ENCODE data around the gene GLTP.
"Not testable (repeated sequence)": the region's sequence is repeated elsewhere in the genome, so short reads cannot be mapped to it uniquely, and the experiment has no call there.

Gene GLTP
- 51.1 to 58.3 reads per million in 2 experiments for total RNA-seq

GRCh38 chr12:109880043-109880931, at the start of gene GLTP:
TSS of gene GLTP (minus strand) at chr12:109880541. CDS start at chr12:109880374, 167 bp downstream.
- DNase-seq (ENCODE audit: low read depth) = peak; percentile 83

DNA sequence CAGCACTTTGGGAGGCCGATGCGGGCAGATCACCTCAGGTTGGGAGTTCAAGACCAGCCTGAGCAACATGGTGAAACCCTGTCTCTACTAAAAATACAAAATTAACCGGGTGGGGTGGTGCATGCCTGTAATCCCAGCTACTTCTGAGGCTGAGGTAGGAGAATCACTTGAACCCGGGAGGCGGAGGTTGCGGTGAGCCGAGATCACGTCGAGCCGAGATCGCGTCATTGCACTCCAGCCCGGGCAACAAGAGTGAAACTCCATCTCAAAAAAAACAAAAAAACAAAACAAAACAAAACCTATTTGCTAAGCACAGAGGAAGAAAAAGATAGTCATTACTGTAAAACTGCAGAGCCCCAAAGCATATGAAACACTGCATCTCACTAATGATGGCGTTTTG, 49.0 kb upstream of the GLTP start:
- not testable (repeated sequence) for DNase-seq (ENCODE audit: low read depth)

DNA sequence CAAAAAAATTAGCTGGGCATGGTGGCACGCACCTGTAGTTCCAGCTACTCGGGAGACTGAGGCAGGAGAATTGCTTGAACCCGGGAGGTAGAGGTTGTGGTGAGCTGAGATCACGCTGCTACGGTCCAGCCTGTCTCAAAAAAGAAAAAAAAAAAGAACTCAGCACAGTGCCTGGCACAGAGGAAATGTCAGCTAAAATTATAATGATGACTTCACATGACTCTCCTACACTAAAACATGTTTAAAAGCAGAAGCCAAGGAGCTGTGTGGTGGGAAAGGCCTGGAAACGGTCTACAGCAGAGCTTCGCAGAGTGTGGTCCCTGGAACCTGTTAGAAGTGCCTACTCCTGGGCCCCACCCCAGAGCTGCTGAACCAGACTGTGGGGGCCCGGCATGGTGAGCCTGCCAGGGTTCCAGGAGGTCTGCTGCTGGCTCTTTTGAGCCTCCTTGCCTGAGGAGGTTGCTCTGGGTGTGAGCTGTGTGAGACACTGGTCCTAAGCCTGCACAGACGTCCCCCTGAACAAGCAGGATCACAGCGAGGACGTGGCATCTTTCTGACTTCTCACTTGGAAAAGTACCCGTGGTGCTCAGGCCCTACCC, 47.8 kb upstream of the GLTP start:
- DNase-seq (ENCODE audit: low read depth) = no peak

- DNase-seq (ENCODE audit: low read depth) = peak; percentile 17
These were observed 47.3 kb upstream of the GLTP start for GRCh38 chr12:109927622-109928021.

DNA sequence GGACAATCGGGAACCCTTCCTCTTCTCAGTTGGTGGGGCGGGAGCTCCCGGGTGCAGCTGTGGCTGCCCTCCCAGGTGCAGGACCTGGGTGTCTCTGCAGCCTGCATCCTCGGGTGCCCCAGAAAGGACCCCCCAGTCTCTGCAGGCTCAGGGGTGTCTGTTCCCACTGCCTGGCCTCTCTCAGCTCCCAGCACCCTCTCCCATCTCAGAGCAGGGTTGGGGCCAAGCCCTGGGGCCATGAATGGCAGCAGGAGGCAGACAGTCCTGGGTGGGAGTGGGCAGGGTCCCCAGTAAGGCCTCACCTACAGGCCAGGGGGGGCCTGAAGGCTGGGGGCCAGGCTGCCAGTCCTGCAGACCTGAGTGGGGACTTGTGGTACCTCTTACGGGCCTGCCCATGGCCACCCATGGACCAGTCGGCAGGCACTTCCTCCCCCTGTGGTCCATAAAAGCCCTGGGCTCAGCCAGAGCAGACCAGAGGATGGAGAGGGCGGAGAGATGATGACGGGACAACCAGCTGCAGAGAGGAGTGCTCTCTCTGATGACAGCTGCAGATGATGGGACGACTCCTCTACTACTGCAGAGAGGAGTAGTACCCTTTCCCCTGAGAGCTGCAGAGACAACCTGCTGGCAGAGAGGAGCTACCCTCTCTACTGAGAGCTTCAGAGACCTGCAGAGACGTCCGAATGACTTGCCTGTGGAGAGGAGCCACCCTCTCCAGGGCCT, 46.3 kb upstream of the GLTP start:
- no peak for DNase-seq (ENCODE audit: low read depth)

DNA sequence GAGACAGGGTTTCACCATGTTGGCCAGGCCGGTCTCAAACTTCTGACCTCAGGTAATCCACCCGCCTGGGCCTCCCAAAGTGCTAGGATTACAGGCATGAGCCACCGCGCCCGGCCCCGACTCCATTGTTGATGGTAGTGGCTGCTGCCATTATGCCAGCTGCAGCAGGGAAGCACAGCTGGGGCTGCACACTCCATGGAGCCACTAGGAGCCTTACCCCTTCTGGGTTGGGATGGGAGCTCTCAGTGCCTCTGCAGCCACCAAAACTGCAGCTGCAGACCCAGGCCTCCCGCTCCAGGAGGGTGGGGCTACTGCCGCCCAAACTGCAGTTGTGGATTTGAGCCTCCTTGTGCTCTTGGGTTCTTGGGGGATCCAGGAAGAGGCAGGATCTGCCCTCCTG, 45.7 kb upstream of the GLTP start:
- no peak for DNase-seq (ENCODE audit: low read depth)

DNA sequence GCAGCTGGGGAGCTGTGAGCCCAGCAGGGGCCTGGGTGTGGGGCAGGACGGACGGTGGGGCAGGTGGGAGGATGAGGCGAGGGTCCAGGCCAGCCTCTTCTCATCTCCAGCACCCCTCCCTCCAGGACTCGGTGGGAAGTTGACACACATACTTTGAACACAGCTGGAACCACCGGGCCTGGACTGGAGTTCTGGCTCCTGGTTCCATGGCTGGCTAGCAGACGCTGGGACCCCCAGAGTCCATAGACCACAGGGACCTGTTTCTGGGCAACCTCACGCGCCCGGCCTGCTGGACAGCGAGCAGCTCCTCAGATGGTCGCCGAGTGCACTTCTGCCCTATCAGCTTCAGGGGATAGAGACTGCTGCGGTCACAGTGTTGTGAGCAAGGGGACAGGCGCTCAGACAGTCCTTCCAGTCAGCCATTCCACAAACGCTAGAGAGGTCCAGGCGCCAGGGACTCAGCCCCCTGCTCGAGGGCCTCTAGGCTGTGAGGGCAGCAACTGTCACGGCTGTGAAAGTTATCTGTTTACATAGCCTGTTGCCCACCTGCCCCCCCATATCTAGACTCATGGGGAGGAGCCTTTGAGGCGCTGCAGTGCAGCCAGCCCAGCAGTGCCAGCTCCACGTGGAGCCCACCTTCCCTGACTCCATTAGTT, 45.0 kb upstream of the GLTP start:
- no peak for DNase-seq (ENCODE audit: low read depth)

- no peak for DNase-seq (ENCODE audit: low read depth)
These were observed 43.3 kb upstream of the GLTP start for GRCh38 chr12:109923481-109924245.

DNA sequence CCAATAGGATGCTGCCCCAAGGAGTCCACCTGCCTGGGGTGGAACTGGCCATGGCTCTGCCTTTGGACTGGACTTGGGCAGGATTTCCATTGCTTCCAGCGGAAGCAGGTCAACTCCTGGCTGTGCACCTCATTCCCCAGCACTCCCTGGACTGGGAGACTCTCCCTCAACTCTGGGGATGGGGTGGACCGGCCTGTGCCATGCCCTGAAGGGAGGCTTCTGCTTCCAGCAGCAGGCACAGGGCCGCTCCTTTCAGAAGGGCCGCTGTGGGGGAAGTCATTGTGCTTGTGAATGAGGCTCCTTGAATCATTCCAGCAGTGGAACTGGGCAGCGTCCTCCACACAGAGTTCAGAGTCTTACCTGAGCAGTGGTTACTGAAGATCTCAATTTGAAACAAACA, 42.7 kb upstream of the GLTP start:
- no peak for DNase-seq (ENCODE audit: low read depth)

DNA sequence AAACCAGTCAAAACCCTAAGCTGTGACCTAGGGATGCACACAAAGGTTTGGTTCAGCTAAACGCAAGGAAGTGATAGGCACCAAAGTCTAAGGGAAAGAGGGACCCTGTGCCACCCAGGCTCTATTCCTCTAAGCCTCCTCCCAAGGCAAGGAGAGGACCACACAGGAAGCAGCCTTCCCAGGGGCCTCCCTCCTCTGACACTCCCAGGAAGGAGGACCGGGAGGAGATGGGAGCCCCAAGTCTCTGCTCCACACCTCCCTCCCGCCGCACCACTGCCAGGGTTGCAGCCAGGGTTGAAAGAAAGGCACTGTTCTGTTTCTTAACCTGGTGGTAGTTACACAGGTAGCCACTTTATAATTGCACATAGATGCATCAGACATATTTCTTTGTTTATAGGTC, 41.6 kb upstream of the GLTP start:
- DNase-seq (ENCODE audit: low read depth) = no peak

GRCh38 chr12:109920261-109920780, 40.0 kb upstream of the GLTP start:
- no peak for DNase-seq (ENCODE audit: low read depth)

GRCh38 chr12:109919456-109919855, 39.1 kb upstream of the GLTP start:
- DNase-seq (ENCODE audit: low read depth) = no peak

GRCh38 chr12:109916045-109916444, 35.7 kb upstream of the GLTP start:
- no peak for DNase-seq (ENCODE audit: low read depth)

DNA sequence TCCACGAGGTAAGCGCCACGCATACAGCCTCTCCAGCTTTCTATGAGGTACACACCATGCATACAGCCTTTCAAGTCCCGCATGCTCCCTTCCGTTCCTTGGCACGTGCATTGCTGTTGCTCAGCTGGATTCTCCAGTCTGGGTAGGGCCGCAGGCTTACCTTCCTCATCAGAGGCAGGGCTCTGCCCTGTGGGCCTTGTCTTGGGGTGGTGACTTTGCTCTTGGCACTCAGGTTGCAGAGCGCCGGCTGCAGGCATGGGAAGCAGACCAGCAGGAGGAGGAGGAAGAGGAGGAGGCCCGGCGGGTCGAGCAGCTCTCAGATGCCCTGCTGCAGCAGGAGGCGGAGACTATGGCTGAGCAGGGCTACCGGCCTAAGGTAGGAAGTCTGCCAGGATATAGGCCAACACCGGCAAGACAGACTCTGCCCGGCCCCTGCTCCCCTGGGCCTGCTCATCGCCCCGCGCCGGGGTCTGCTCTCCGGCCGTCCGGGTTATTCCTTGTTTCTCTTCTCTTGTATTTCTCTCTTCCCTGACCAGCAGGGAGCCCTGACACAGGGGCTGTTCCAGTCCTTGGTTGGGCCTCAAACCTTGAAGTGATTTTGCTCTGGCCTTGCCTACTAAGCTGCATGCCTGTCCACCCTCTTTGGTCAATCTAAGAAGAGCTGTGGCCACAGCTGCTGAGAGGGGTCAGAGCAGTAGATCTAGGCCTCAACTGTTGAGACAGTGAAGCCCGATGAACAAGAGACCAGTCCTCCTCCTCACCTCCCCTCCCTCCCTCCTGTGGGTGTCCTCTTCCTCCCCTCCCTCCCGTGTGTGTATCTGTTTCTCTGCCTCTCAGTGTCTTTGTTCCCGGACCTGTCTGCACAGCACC, 35.1 kb upstream of the GLTP start:
- DNase-seq (ENCODE audit: low read depth) = no peak

DNA sequence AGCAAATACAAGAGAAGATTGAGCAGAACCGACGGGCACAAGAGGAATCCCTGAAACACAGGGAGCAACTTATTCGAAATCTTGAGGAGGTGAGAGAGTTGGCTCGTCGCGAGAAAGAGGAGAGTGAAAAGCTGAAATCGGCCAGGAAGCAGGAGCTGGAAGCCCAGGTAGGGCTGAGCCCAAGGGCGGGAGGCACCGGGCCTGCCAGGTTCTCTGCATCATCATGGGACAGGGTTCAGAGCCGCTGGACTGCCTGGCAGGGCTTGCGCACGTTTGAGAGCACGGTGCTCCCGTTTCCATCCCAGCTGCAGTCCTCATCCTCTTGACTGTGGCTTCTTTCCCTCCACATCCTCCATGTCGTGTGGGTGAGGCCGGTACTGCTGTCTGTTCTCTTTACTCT, 34.1 kb upstream of the GLTP start:
- DNase-seq (ENCODE audit: low read depth) = no peak

- DNase-seq (ENCODE audit: low read depth) = no peak
These were observed 32.5 kb upstream of the GLTP start for GRCh38 chr12:109912855-109913321.

DNA sequence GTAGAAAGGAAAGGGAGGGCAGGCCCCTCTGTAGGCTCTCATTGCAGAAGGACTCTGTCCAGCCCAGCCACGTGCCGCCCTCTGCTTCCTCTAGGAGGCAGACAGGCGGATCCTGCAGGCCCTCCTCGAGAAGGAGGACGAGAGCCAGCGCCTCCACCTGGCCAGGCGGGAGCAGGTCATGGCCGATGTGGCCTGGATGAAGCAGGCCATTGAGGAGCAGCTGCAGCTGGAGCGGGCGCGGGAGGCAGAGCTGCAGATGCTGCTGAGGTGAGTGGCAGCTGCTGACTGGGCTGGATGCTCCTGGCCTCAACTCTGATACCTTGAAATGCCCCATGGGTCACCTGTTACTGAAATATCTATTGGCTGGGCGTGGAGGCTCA, 30.6 kb upstream of the GLTP start:
- DNase-seq (ENCODE audit: low read depth) = no peak

DNA sequence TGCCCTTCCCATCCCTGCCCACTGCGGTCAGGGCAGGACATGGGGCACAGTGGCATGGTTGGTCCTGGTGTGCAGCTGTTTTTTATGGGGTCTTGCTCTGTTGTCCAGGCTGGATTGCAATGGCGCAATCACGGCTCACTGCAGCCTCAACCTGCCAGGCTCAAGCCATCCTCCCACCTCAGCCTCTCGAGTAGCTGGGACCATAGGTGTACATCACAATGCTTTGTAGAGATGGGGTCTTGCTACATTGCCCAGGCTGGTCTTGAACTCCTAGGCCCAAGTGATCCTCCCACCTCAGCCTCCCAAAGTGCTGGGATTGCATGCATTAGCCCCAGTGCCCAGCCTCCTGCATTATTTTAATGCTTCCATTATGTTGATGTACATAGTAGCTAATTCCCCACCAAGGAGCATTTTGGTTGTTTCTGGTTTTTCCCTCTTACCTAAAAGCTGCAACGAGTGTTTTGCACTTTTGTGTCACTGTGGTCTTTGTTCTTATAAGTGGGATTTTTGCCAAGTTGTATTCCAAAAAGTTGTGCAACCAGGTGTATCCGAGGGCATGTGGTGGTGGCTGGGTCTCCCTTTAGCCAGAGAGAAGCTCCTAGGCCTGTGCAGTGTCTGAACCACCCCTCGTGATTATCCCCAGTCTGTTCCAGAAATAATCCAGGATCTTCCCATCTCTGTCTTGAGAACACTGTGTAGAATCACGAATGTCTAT, 30.1 kb upstream of the GLTP start:
- no peak for DNase-seq (ENCODE audit: low read depth)

GRCh38 chr12:109905301-109905700, 25.0 kb upstream of the GLTP start:
- DNase-seq (ENCODE audit: low read depth) = no peak
